Peyer's patch (tissue), 4 donors: ENCODE results near the gene TMEM87B.

Experiments
- CTCF ChIP-seq, 6 experiments: fragments of 450-650 bp in 4 of 6; fragments of 200-600 bp in 2 of 6; sonication (generic) in 1 of 6; IDR thresholded peaks; one replicate each; pipeline ENCODE4 v1.5.1; 2017 to 2019; ENCODE audit warnings: antibody characterized with exemption in 6 of 6, mild to moderate bottlenecking in 3 of 6, moderate library complexity in 1 of 6
- POLR2A ChIP-seq, 2 donors: fragments of 450-650 bp; IDR thresholded peaks; one replicate each; pipeline ENCODE4 v1.5.1; 2017; ENCODE audit warnings: antibody characterized with exemption in 2 of 2, mild to moderate bottlenecking in 2 of 2, moderate library complexity in 2 of 2

- TF ChIP-seq POLR2A (IDR thresholded peaks at IDR 0.05): no peak
- no peak for TF ChIP-seq CTCF (IDR thresholded peaks at IDR 0.05)
These were observed 94.9 kb downstream of the TMEM87B start for GRCh38 chr2:112149866-112150435.
